ENCODE results near the gene PCBP3. TPM values are rescaled to one million over a fixed set of nuclear protein-coding genes. Genes with fewer than 3 reads are reported as not detected.

Gene PCBP3
- total and polyA plus RNA-seq, 2 donors from 2014 or later = 2.3 to 5.4 TPM

DNA sequence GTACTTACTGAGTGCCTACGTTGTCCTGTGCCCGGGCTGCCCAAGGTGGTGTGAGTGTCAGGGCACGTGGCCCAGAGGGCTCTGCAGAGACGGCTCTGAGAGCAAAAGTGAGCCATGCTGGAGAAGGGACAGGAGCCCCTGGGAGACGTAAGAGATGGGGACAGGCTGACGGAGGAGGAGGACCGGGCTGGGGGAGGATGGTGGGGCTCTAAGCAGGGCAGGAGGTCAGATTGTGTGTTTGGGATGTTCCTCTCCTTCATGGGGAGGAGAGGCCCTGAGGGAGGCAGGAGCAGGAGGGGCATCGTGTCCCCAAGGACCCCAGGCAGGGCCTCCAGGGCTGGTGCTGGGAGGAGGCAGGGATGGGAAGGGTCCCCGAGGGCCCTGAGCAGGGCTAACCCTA, 158.9 kb downstream of the PCBP3 start:
- intact Hi-C loops (cut with DNase I) = no loop called here

DNA sequence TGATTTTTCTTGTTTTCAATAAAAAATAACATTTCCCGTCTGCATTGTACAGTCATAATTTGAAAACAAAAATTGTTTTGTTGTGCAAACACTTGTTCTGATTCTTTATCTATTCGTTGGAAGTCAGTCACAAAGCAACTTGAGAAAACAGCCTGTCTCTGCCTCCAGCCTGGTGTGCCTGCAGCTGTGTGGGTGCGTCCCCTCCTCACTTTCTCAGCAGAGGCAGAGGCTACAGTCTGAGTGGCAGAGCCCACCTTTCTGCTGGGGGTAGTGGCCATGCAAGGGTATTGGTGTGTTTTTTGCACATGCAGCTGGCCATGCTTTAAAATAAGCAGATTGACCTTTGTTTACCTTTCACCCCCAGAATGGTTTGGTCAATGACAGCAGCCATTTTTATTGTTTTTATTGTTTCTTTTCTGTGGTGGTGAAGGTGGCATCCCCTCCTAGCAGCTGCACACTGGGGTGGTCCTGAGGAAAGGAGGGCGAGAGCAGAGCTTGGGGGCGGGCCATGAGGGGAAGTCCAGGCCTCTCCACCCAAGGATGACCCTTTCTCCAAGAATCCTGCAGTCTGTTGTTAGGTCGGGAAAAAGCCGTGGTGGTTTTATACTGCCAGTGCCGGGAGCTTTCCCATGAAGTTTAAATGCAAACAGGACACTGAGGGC, 159.6 kb downstream of the PCBP3 start:
- intact Hi-C loops (cut with DNase I) = no loop called here
- FAIRE-seq = no peak

More for the DNA sequence above, 158.9 kb downstream of the PCBP3 start:
- Histone ChIP-seq H3K4me3 (ENCODE audit: low read length in 3 of 3) (no peak overlapping the region), H3K27ac (ENCODE audit: low read depth in 2 of 2, low read length in 2 of 2) (no peak overlapping the region), H3K4me1 (ENCODE audit: control insufficient read depth in 2 of 3, insufficient read depth in 2 of 3, low read depth in 1 of 3, low read length in 3 of 3) (no peaks in the 10 kb centered on the region), H3K9ac (ENCODE audit: low read length in 3 of 3) (no peak overlapping the region), H3K27me3 (ENCODE audit: control insufficient read depth, insufficient read depth, low read length) (no peaks in the 10 kb centered on the region), H3K36me3 (ENCODE audit: control insufficient read depth in 2 of 3, insufficient read depth in 3 of 3, low read length in 3 of 3) (no peaks in the 10 kb centered on the region), H3K9me3 (ENCODE audit: control insufficient read depth in 2 of 3, insufficient read depth in 1 of 3, low read length in 3 of 3) (no peaks in the 10 kb centered on the region)
- DNase-seq = peak in 1 of 5 donors; percentile 30
- TF ChIP-seq, protein P1, sequence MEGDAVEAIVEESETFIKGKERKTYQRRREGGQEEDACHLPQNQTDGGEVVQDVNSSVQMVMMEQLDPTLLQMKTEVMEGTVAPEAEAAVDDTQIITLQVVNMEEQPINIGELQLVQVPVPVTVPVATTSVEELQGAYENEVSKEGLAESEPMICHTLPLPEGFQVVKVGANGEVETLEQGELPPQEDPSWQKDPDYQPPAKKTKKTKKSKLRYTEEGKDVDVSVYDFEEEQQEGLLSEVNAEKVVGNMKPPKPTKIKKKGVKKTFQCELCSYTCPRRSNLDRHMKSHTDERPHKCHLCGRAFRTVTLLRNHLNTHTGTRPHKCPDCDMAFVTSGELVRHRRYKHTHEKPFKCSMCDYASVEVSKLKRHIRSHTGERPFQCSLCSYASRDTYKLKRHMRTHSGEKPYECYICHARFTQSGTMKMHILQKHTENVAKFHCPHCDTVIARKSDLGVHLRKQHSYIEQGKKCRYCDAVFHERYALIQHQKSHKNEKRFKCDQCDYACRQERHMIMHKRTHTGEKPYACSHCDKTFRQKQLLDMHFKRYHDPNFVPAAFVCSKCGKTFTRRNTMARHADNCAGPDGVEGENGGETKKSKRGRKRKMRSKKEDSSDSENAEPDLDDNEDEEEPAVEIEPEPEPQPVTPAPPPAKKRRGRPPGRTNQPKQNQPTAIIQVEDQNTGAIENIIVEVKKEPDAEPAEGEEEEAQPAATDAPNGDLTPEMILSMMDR (IDR thresholded peaks at IDR 0.05; ENCODE audit: borderline replicate concordance, extremely low read depth, insufficient read depth) = no peak
- no peak for FAIRE-seq

DNA sequence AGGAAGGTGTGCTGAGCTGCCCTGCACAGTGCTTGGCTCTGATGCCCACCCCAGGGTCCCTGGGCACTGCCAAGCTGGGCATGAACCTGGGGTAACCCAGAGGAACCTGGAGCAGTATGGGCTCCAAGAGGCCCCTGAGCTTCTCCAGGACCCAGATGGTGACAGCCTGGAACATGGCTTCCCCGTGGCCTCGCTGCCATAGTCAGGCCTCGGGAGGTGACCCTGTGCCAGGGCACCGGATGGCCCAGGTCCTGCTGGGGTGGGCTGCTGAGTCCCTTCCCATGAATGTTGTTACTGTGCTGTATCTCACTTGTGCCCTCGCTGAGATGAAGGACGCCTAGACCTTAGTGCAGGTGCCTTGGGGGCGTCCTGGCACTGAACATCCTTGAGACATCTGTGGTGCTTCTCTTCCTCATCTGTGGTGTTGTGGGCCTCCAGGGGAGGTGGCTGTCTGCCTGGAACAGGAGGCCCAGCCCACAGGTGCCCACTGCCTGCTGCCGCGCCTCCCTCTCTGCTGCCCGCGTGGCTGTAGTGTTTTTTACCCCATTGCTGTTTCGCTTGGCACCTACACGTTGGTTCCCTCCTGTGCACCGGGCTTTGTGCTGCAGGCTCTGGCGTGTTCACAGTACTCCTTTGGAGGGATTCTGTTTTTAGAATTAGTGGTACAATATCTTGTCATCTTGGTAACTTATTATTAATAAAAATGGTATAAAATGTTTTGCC, 160.3 kb downstream of the PCBP3 start:
- no peak for FAIRE-seq
- Histone ChIP-seq H3K27ac (ENCODE audit: low read depth in 2 of 2, low read length in 2 of 2) (no peak overlapping the region), H3K4me1 (ENCODE audit: control insufficient read depth in 2 of 3, insufficient read depth in 2 of 3, low read depth in 1 of 3, low read length in 3 of 3) (no peaks in the 10 kb centered on the region), H3K9me3 (ENCODE audit: control insufficient read depth in 2 of 3, insufficient read depth in 1 of 3, low read length in 3 of 3) (no peaks in the 10 kb centered on the region), H3K36me3 (ENCODE audit: control insufficient read depth in 2 of 3, insufficient read depth in 3 of 3, low read length in 3 of 3) (no peaks in the 10 kb centered on the region), H3K4me3 (ENCODE audit: low read length in 3 of 3) (no peak overlapping the region), H3K9ac (ENCODE audit: low read length in 3 of 3) (no peak overlapping the region), H3K27me3 (ENCODE audit: control insufficient read depth, insufficient read depth, low read length) (no peaks in the 10 kb centered on the region)
- TF ChIP-seq, protein P1 (IDR thresholded peaks at IDR 0.05; ENCODE audit: borderline replicate concordance, extremely low read depth, insufficient read depth) = no peak
- intact Hi-C loops (cut with DNase I) = no loop called here
- peak in 1 of 5 donors; percentile 37 for DNase-seq

More for the DNA sequence above, 159.6 kb downstream of the PCBP3 start:
- no peaks in the 10 kb centered on the region for H3K27me3 ChIP-seq (ENCODE audit: control insufficient read depth, insufficient read depth, low read length)
- H3K4me3 ChIP-seq (ENCODE audit: low read length in 3 of 3) = no peak overlapping the region
- TF ChIP-seq, protein P1 (IDR thresholded peaks at IDR 0.05; ENCODE audit: borderline replicate concordance, extremely low read depth, insufficient read depth) = no peak
- H3K9me3 ChIP-seq (ENCODE audit: control insufficient read depth in 2 of 3, insufficient read depth in 1 of 3, low read length in 3 of 3) = no peaks in the 10 kb centered on the region
- H3K4me1 ChIP-seq (ENCODE audit: control insufficient read depth in 2 of 3, insufficient read depth in 2 of 3, low read depth in 1 of 3, low read length in 3 of 3) = no peaks in the 10 kb centered on the region
- H3K36me3 ChIP-seq (ENCODE audit: control insufficient read depth in 2 of 3, insufficient read depth in 3 of 3, low read length in 3 of 3) = no peaks in the 10 kb centered on the region
- H3K9ac ChIP-seq (ENCODE audit: low read length in 3 of 3) = no peak overlapping the region
- H3K27ac ChIP-seq (ENCODE audit: low read depth in 2 of 2, low read length in 2 of 2) = no peak overlapping the region
- DNase-seq = peak in 3 of 5 donors; percentile 52 to 65 (median 60)

All from kidney (tissue), 14 donors.